Frontal cortex (tissue), 4 donors: ENCODE data around the gene TPX2. TPM values are rescaled to one million over a fixed set of nuclear protein-coding genes. Genes with fewer than 3 reads are reported as not detected.

Experiments
- DNase-seq, 2 donors: peaks; one replicate each; pipeline ENCODE4 v3.0.0; 2012; ENCODE audit warnings: low spot score in 2 of 2
- FAIRE-seq: peaks from 2 replicates; lab custom pipeline; 2012; peaks lifted over from hg19 to GRCh38; lab: Jason Lieb, UNC
- small RNA-seq: library from RNA; depleted of rRNA; stranded (forward); fragments of <200 nt; gene quantifications from one replicate; pipeline ENCODE3, GENCODE V24; 2014
- total RNA-seq: library from RNA; depleted of rRNA; stranded (reverse); fragments of >200 nt; gene quantifications from one replicate; pipeline ENCODE4 v1.2.3, GENCODE V29; 2014
- donor health status: control.
- donor health status: control.
- donor health status: control.

TPX2 gene
- total RNA-seq, 1 donor from 2014 or later = 5.7 TPM

GRCh38 chr20:31840906-31841816 lies 102.1 kb downstream of the TPX2 start:
- no peak for DNase-seq
- FAIRE-seq = no peak

GRCh38 chr20:31841928-31842327 lies 102.8 kb downstream of the TPX2 start:
- FAIRE-seq = no peak
- no peak for DNase-seq

- no peak for FAIRE-seq
- no peak for DNase-seq
Measured at GRCh38 chr20:31842471-31843157, 103.5 kb downstream of the TPX2 start.

DNA sequence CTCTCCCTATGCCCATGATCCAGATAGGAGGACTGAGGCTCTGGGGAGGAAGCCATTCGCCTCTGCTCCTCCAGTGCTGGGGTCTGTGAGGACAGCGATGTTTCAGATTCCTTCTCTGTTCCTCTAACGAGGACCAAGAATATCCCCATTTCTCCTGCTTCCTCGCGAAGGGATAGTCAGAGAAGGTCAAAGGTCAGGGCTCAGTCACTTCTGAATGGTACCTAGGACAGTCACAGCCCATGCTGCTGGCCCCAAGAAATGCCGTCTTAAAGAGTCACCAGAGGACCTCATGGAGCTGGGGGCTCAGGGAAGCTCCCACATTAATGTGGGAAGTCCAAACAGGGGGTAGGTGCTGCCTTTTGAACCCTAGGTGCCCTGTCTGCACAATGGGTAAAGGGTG lies 104.2 kb downstream of the TPX2 start:
- DNase-seq (no peak), FAIRE-seq (no peak)

DNA sequence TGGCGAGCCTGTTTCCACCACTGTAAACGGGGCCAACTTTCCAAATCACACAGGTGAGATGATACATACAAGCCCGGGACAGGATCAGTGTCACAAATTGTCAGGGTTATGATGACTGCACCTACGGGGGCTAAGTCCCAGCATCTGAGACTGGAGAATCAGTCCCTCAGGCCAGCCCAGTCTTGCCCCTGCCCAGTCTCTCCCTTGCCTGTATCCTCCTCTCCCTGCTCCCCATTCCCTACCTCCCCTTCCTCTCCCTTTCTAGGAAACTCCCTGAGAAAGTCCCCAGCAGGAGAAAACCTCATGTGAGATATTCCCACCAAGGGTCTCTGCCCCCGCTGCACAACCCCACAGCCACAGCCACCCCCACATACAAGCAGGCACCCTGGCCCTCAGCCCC lies 104.8 kb downstream of the TPX2 start:
- DNase-seq (no peak), FAIRE-seq (no peak)

DNA sequence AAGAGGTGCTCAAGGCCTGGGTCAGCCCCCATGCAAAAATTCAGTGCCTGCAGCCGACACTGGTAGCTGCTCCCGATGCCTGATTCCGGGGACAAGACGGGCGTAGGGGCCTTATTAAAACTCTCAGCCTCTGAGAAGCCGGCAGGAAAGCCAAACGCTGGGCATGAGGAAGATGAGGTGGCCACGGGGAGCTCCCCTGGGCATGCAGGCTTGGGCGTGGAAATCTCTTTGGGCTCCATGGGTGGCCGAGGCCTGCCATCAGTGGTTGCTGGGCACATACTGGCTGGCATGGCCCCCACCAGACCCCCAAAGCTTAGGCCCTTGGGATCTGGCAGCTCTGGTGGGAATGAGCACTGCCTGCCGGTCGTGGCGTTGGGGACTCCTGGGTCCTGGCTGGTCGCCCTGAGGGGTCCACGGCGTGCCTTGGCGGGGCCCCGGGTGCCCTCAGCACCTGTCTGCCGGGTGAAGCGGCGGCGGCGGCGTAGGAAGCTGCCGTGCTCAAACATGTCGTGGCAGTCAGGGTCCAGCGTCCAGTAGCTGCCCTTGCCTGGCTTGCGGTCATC lies 105.7 kb downstream of the TPX2 start:
- FAIRE-seq (no peak), DNase-seq (no peak)

DNA sequence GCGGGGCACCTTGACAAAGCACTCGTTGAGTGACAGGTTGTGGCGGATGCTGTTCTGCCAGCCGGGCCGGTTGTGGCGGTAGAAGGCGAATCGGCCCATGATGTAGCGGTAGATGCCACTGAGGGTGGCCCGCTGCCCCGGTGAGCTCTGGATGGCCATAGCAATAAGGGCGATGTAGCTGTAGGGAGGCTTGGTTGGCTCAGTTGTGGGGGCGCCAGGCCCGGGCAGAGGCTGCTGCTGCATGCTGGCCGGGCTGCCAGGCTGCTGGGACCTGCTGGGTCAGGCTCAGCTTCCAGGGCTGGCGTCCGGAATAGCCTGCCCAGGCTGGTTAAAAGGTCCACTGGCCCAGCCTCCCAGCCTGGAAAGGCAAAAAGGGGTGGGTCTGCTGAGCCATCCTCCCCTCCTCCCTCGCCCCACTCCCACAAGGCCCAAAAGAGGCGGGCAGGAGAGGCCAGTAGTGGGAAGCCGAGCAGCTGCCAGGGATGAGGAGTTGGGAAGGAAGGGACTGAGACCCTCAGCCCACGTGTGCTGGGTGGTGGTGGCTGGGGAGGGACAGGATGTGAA lies 106.3 kb downstream of the TPX2 start, which contains the start of gene FOXS1:
Gene FOXS1, minus strand, starts transcription at position 305 of the 564 bp plus-strand sequence. Its CDS starts 62 bp downstream, at position 243.
- FAIRE-seq (no peak), DNase-seq (no peak)

- FAIRE-seq = no peak
- DNase-seq = no peak
Measured at GRCh38 chr20:31846793-31847138, 107.7 kb downstream of the TPX2 start.

DNA sequence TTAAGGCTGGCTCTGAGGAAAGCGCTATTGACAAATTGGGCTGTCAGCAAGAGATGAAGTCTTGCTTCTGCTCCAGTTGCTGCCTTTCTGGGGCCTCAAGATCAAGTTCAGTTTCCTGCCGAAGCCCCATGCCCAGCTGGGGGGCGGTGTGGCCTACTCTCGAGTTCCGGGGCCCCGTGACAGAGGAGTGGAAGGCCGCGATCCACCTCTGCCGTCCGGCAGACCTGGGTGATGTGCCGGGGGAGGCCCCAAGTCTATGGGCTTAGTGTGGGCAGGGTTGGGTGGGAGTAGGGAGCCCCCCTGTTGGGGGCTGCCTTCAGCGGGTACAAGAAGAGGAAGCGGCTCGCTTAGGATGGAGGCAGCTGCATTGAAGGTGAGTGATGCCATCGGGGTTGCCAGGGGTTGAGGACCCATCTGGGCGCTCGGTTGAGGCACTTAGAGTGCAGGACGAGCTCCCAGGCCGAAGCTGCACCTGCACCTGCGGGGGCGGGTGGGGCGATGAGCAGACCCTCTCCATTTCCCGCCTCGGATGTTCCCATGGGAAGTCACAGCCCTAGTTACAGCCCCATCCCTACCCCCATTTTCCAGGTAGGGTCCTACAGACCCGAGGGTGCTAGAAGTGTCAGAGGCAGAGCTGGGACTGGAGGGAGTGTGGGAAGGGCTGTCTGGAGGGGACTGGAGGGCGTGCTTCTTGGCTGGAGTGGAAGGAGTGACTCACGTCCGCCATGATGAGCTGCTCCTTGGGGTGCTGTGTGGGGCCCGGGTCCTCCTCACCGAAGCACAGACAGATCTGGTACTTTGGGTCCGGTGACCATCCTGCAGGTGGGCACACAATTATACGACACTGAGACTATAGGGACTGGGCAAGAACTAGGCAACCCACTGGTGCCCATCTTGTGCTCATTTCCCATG lies 109.3 kb downstream of the TPX2 start:
- DNase-seq = no peak
- no peak for FAIRE-seq

- FAIRE-seq = no peak
Measured at GRCh38 chr20:31849306-31849930, 110.3 kb downstream of the TPX2 start.

More at GRCh38 chr20:31849306-31849930, 110.3 kb downstream of the TPX2 start:
- DNase-seq = no peak

Small RNA genes within 50 kb of the gene (small RNA-seq; reads per million reads assigned to genes)
- not detected for gene AL160175.1

Other genes with a start within 250 kb of the TPX2 start
- gene HM13, start 224.8 kb upstream of the TPX2 start, total RNA-seq = 26.1 TPM
- 46.1 TPM for gene ID1, start 134.0 kb upstream of the TPX2 start, total RNA-seq
- 1.2 TPM for gene COX4I2, start 101.4 kb upstream of the TPX2 start, total RNA-seq
- gene BCL2L1, start 16.4 kb upstream of the TPX2 start, total RNA-seq = 32.6 TPM
- gene MYLK2, start 80.1 kb downstream of the TPX2 start, total RNA-seq = 0.82 TPM
- gene FOXS1, start 106.3 kb downstream of the TPX2 start, total RNA-seq = 0.82 TPM
- gene DUSP15, start 131.2 kb downstream of the TPX2 start, total RNA-seq = 9.8 TPM
- gene TTLL9, start 131.3 kb downstream of the TPX2 start, total RNA-seq = 1.2 TPM
- 6.9 TPM for gene PDRG1, start 212.8 kb downstream of the TPX2 start, total RNA-seq
- 9.8 TPM for gene XKR7, start 228.9 kb downstream of the TPX2 start, total RNA-seq